GM18519 (cell line): Measurements from ENCODE around the gene LACC1.

ENCODE experiments used
- ATAC-seq: cut with Tn5 transposase; IDR thresholded peaks from one replicate; pipeline ENCODE4 v1.9.1; 2021; ENCODE audit warnings: mild to moderate bottlenecking, moderate library complexity; ENCODE audit not compliant: unreplicated experiment, low FRiP score

LACC1 gene

GRCh38 chr13:43938449-43938848 is 58.7 kb downstream of the LACC1 start:
- no peak for ATAC-seq

GRCh38 chr13:43939086-43939485 is 59.4 kb downstream of the LACC1 start:
- ATAC-seq: no peak

GRCh38 chr13:43942286-43942685 is 62.6 kb downstream of the LACC1 start:
- ATAC-seq: no peak
